Subcutaneous adipose tissue (tissue), 4 donors: ENCODE results near the gene QSOX1. TPM values are rescaled to one million over a fixed set of nuclear protein-coding genes. Genes with fewer than 3 reads are reported as not detected.

ENCODE experiments used
- total RNA-seq, 4 donors: library from RNA; depleted of rRNA; stranded (reverse); fragments of >200 nt; gene quantifications; one replicate each; pipeline ENCODE4 v1.1.0, GENCODE V29; 2016
- TF ChIP-seq, protein P1 (sequence below): fragments of 450-650 bp; IDR thresholded peaks from one replicate; pipeline ENCODE4 v1.5.1; 2016; ENCODE audit warnings: low read depth, mild to moderate bottlenecking, control low read depth, antibody characterized with exemption, moderate library complexity

QSOX1 gene
- total RNA-seq, 4 donors from 2014 or later: 16.8 to 71.4 (median 49.7) TPM

DNA sequence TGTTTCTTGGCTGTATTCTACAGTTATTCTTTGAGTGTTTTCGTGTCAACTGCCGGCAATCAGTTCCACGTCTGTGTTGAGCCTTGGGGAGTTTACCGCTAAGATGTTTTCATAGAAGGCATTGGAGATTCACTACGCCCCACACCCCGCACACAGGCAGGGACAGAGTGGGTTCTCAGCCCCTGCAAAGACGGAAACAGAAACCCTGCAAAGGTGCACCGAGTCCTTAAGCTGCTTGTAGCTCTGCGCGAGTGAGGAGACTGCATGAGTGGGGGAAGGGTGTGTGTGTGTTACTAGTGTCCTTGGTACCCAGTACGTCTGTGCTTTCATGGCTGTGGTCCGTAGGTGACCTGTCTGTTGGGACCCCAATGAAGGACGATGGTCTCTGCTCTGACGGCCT lies 77.3 kb downstream of the QSOX1 start:
- TF ChIP-seq, protein P1, sequence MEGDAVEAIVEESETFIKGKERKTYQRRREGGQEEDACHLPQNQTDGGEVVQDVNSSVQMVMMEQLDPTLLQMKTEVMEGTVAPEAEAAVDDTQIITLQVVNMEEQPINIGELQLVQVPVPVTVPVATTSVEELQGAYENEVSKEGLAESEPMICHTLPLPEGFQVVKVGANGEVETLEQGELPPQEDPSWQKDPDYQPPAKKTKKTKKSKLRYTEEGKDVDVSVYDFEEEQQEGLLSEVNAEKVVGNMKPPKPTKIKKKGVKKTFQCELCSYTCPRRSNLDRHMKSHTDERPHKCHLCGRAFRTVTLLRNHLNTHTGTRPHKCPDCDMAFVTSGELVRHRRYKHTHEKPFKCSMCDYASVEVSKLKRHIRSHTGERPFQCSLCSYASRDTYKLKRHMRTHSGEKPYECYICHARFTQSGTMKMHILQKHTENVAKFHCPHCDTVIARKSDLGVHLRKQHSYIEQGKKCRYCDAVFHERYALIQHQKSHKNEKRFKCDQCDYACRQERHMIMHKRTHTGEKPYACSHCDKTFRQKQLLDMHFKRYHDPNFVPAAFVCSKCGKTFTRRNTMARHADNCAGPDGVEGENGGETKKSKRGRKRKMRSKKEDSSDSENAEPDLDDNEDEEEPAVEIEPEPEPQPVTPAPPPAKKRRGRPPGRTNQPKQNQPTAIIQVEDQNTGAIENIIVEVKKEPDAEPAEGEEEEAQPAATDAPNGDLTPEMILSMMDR: no peak

DNA sequence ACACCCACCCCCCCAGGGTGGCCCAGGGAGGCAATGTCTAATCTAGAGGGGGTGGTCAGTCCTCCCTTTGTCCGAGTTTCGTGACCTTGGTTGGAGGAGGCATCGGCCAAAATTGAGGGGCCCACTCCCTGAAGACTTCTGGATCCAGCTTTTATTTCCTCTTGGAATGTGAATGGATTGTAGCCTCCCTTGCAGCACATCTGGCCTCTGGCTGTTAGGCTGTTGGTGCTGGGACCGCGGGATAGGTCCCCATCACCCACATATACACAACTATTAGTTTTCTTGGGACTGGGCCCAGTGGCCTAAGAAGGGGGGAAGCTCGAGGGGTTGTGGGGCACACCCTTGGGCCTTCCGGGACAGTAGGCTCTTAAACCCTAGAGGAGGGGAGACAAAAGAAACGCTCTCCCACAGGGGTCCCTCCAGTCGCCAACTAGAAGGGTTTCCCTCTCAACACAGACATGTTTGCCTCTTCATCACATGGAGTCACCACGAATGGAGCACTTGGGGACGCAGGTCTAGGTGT lies 77.9 kb downstream of the QSOX1 start:
- TF ChIP-seq, protein P1: no peak

DNA sequence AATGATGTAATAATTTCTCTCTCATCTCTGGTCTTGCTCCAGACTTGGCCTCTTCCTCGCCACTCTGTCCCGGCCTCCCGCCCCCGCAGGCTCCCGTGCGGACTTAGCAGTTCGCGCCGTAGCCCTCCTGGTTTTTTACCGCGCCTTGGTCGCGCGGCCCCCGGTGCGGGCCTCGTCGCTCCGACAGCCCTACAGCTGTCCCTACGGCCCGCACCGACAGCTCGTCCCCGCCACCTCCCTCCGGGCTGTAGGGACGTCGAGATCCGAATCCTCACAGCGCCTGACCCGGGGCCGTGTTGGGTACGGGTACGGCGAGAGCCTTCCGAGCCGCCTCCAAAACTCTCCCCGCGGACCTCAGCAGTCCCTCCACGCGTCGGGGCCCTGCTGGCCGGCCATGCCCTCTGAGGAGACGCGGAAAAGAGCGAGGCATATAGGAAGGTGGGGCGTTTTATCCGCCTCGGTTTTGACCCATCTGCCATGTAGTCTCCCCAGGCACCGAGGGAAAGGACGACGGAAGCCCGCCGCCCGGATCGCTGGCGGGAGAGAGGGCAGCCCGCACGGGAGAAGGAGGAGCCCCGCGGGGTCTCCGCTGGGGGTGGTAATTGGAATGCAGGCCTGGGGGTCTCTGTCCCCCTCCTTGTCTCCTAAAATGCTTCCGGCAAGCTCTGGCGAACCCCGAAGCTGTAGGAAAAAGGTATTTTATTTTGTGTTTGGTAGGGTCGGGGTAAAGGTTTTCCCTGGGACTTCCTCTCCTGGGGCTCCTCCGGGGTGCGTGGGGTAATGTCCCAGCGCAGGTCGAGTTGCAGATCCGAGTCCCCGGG lies 78.7 kb downstream of the QSOX1 start:
- TF ChIP-seq, protein P1: no peak

DNA sequence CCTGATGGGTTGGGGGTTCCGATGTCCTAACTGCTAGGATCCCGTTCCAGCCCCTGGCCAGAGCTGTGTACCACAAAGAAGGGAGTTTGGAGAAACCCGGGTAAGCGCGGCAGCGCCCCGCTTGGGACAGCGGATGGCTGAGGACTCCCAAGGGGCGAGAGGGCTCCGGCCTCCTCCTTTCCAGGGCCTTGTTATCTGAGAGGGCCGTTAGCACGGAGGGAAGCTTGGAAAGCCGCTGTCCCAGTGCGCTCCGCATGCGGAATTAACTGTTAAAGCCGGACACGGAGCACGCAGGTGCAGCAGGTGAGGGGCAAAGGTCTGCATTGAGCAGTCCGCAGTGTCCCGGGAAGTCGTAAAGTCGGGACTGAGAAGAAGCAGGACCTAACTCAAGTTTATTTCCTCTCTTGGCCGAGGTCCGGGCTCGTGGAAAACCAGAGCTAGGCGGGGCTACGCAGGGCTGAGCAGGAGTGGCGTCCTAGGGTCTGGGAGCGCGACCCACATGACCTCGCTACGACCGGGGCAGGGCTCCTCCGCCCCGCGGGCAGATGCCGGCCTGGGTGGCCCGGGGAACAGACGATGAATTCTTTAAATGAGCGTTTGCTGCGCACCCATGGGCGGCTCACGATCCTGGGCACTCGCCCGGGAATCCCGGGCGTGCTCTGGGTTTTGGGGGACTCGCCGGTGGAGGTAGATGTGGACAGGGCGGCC lies 79.9 kb downstream of the QSOX1 start:
- TF ChIP-seq, protein P1: no peak

DNA sequence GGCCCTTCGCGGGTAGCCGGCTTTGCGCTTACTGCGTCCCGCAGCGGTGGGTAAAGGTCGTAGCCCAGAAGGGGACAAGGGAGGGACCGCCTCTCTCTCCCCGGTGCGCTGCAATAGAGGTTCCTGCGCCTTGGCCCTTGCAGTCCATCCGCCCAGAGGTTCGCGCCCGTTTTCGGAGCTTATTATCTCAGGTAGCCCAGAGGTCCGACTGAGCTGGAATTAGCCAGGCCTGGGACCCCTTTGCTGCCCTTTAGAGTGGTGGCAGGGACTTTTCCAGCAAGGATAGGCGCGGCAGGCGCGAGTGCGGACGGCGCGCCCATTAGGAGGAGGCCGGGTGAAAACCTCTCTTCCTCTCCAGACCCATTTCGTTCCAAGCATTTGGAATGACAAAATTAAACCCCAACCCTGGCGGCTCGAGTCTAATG lies 80.4 kb downstream of the QSOX1 start:
- TF ChIP-seq, protein P1: no peak

DNA sequence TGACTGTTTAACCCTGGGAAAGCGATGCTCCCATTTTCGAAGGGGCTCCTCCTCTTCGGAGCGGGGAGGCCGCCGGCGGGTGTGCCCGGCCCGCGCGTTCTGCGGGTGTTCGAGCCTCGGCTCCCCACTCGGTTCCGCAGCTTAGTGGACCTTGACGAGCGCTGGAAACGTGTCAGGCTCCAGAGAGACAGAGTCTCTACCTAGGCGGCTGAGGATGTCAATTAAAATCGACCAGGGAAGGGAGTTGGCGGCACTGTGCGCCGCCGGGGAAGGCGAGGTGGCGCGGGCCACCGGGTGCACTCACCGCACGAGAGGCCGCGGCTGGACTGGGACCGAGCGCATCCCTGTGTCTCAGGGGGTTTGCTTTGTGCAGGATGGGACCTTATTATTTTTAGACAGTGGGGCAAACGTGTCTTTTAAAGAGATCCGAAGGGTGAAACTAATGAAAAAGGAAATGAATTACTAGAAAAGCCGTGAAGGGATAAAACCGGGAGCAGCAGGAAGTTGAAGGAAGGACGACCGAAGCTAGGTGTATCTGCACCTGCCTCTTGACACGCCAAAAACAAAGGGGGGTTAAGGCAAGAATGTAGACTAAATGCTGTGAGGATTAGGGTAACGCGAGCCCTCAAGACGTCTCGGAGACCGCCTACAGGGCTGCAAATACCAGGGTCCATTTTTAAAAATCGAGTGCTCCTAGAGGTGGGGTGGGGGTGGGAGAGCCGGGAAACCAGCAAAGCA lies 81.0 kb downstream of the QSOX1 start:
- TF ChIP-seq, protein P1: no peak
